AG09319 (cell line): ENCODE measurements around the gene MOB2.

Source experiments
- DNase-seq: peaks from one replicate; pipeline ENCODE4 v3.0.0-alpha.2; 2010; ENCODE audit warnings: low read depth; ENCODE audit errors: extremely low read depth
- CTCF ChIP-seq: IDR thresholded peaks from 2 replicates; pipeline ENCODE4 v1.5.1; 2011; ENCODE audit warnings: low read depth, mild to moderate bottlenecking, inconsistent platforms, low read length, moderate library complexity

Gene MOB2

GRCh38 chr11:1497600-1497999 lies 11.0 kb upstream of the MOB2 start:
- no peak for TF ChIP-seq CTCF
- DNase-seq: no peak

GRCh38 chr11:1496761-1497095 lies 10.1 kb upstream of the MOB2 start:
- no peak for TF ChIP-seq CTCF
- DNase-seq: no peak

GRCh38 chr11:1496091-1496760 lies 9.6 kb upstream of the MOB2 start:
- DNase-seq: no peak
- no peak for TF ChIP-seq CTCF

GRCh38 chr11:1494650-1495049 lies 8.1 kb upstream of the MOB2 start:
- no peak for DNase-seq
- TF ChIP-seq CTCF: no peak

GRCh38 chr11:1493650-1494244 lies 7.2 kb upstream of the MOB2 start:
- no peak for TF ChIP-seq CTCF
- DNase-seq: no peak

GRCh38 chr11:1491379-1491778 lies 4.8 kb upstream of the MOB2 start:
- TF ChIP-seq CTCF: no peak
- no peak for DNase-seq

GRCh38 chr11:1490651-1491050 lies 4.1 kb upstream of the MOB2 start:
- no peak for TF ChIP-seq CTCF
- no peak for DNase-seq
